ENCODE data around the gene GRM5.

The GRM5 gene

DNA sequence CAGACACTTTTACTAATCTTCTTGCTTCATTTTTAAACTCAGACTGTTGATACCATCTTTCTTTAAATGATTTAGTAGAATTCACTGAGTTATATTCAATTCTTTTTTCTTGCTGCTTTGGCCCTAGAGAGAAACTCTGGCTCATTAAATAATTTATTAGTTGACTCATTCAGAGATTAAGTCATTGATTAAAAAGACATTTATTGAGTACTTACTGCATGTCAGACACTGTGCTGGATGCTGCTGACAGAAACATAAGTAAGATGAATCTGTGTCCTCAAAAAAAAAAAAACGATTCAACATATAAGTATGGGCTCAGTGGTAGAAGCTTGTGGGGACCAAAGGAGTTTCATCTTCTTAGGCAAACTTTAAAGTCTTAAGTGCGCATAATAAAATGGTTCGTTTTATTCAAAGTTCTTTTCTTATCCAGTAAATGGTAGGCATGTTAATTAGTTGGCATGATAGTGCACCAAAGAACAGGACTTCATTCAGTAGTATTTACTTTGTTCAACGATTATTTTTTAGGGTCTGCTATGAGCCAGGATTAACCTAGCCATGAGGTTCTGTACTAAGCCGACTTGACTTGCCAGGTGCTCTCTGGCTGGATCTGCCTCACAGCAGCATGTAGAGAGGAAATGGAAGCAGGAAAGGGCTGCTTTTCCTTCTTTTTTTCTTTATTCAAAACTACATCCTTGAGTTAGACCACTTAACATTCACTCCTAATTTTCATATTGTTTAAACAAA, 447.3 kb downstream of the GRM5 start:
- DNase-seq (ENCODE audit: low spot score), result no peak

DNA sequence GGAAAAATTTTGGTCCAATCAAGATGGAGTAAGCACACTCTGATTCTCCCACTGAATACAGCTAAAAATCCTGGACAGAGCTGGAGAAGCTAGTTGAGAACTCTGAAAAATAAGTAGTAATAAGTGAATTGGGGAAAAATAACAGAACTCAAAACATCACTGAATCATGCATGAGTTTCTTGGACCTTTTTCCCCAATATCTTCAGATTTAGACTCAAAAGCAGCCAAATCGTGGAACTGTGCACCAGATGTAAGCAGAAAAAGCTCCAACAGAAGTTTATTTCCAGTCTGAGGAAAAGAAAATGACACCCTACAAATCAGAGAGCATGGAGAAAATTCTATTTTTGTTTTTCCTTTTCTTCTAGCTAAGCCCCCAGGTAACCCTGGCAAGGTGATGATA, 448.6 kb downstream of the GRM5 start:
- no peak for DNase-seq (ENCODE audit: low spot score)

DNA sequence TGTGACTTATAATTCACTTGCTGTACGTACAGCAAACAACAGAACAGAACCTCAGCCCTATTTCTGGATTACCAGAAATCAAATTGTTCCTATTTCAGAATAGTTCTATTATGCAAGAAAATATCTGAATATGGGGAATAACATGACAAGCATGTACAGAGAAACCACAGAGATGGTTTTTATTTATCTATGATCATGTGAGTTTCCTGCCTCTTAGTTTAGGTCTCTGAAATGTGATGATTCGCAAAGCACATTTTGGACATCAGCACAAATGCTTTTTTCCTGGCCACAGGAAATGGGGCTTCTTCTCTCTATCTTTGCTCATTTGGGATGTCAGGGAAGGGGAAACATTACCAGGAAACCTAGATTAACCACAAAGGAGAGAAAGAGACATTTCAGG, 461.5 kb downstream of the GRM5 start:
- DNase-seq (ENCODE audit: low spot score), result no peak

DNA sequence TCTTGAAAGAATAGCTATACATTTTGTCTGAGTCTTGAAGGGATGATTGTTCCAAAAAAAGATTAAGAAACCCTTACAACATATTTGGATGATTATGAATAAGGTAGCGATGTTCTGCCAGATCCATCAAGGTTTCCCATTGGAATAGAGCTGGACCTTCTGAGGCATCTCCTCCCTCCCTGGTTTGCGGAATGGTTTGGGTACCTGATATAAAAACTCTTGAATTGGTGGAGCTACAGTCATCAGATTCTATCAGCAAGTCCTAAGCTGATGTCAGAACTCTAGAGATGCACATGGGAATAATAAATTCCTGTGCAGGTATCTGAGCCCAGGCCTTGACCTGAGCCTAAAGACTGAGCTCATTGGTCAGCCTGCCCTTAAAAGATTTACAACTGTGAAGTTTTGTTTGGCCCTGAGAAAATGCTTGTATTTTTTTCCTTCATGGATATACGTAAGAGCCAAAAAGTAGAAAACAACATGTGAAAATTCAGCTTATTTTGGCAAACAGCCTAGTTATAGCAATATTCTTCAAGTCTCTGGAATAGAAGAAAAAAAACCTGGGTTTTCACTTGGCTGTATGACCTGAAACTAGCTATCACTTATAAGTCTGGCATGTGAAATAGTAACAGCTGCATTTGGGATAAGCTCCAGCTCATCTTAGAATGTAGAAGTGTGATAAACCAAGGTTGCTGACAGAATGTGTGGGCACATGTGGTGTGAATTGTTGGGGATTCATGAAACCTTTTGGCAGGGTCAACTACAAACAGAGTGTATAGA, 462.5 kb downstream of the GRM5 start:
- DNase-seq (ENCODE audit: low spot score), result no peak

DNA sequence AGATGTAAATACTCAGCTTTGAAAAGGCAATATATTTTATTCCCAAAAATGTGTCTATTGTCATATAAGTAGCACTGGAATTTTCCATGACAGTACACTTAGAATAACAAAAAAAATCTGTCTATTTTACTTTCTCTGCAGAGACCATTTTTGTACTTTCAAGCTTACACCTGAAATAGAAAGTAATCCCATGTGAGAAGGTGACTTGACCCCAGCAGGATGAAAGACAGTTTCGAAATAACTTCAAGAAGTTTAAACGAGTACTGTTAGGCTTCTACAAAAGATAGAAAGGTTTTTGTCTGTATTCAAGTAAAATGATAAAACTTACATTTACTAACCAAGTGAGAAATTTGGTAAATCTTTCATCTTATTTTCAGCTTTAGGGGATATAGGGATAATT, 468.4 kb downstream of the GRM5 start:
- no peak for DNase-seq (ENCODE audit: low spot score)

DNA sequence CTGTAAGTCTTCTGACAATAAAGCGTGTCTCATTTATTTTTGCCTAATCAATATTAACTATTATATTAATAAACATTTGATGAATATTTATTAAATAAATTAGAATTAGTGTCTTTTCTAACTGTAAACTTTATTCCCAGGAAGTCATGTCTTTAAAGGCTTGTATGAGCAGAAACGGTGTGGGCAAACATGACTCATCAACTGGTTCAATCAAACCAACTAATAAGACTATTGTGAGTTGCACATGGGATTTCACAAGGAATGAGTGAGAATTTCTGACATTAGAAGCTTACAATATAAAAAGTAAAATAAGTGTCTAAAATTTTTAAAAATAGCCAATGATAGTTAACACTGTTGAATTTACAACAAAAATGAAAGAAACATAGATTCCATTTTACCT, 469.0 kb downstream of the GRM5 start:
- DNase-seq (ENCODE audit: low spot score), result no peak

DNA sequence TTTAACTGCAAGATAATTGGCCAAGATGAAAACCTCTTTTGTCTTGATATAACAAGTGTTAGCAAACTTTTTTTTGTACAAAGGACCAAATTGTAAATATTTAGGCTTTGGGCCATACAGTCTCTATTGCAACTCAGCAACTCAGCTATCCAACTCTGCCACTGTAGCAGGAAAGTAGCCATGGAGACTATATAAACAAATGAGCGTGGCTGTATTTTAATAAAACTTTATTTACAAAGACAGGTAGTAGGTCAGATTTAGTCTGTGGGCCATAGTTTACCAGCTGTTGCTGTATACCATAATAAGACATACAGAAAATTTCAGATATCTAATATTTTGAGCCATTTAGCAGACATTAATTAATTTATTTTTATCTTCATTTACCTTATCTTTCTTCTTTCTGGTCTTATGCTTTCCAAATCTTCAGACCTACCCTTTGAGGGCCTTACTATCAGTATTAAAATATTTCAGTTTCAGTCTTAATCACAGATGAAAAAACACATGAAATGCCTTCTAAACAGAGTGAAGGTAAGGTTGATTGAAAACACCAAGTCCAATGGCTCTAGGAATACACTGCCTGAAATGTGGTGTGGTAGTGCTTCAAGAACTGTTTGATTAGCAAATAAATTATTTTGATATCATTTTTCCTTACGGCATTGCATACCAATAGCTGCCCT, 471.4 kb downstream of the GRM5 start:
- no peak for DNase-seq (ENCODE audit: low spot score)

DNA sequence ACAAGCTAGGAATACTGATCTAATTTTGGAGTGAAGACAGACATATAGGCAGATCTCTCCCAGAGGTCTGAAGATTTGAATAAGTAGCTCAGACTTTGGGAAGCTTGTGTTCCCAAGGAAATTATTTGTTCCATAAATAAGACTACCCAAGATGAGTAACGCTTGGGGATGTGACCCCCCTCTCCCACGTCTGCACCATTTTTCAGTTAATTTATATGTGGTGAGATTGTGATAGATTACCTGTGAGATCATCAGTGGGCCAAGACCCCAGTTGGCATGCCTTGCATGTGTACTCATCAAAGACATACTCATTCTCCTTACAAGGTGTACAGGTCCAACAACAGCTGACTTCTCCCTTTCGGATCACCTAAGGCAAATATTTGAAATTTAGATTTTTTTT, 475.4 kb downstream of the GRM5 start:
- DNase-seq (ENCODE audit: low spot score), result no peak

DNA sequence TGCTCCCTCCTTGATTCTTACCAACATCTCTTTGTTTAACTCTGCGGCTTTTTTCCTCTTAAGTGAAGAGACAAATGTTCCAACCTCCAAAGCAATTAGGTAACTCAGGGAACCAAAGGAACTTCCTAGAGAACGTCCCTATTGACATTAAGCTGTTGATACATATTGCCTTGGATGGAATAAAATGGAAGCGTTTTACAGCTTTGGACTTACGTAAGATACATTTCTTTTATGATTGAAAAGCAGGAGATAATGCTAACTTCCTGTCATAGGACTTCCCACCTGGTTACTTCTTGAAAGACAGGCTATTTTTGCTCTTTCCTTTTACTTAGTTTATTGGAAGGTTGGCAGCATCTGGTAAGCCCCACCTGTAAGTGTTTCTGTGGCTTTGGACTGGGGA, 482.5 kb downstream of the GRM5 start:
- DNase-seq (ENCODE audit: low spot score), result no peak

DNA sequence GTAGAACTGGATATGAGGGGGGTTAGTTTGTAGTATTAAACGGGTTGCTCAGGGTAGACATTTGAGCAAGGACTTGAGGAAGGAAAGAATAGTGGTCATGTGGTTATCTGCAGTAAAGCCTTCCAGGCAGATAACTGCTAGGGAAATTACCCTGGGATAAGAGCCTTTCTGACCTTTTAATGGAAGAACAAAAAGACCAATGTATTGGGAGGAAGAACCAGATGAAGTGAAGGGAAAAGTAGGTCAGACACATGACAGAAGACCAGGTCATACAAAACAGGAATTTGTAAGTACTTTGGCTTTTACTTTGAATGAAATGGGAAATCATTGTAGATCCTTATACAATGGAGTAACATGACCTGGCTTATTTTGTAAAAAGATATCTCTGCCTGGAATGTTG, 486.3 kb downstream of the GRM5 start:
- no peak for DNase-seq (ENCODE audit: low spot score)

DNA sequence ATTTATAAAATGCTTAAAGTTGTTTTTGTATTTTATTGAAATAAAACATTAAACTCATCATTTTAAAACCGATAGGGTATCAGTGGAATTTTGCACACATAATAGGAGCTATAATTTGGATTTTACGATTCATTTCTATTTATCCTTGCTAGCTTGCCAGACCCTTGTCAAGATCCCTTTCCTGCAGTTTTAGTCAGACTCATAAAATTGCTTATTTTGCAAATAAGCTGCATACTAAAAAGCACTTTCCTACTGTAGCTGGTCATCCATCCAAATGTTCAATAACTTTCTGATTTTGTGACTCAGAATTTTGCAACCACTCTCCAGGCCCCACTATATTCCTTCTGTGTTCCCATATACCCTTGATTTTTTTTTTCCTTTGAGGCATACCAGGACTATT, 489.0 kb downstream of the GRM5 start:
- no peak for DNase-seq (ENCODE audit: low spot score)

DNA sequence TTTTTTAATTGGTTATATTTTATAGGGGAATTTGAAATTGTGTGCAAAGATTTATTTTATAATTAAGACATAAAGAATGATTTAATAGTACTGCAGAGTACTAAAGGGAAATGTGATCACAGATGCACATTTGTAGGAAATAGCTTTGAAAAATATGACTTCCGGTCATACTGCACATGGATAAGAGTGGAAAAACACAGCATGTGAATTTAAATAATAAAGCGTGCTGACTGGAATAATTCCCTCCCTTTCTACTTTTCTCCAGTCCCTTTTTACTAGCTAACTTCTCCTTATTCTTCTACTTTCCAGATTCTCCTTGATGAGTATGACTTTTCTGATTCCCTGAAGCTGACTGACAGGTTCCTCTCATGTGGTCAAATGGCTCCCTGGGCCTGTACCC, 489.9 kb downstream of the GRM5 start:
- DNase-seq (ENCODE audit: low spot score), result no peak

DNA sequence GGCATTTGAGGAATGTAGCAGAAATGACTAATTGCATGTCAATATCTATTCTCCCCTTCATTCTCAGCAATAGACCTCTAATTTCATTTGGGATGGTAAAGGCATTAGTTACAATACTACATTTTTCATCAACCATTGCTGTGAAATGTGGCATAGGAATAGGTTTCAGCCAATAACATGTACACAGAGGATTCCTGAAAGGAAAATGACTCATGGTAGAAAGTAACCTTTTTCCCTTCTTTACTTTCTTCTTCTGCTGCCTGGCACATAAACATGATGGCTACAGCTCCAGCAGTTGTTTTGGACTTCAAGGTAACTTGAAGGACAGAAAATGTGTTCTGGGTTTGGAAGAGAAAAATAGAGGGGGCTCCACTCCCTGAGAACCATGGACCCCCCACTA, 496.4 kb downstream of the GRM5 start:
- DNase-seq (ENCODE audit: low spot score), result no peak

DNA sequence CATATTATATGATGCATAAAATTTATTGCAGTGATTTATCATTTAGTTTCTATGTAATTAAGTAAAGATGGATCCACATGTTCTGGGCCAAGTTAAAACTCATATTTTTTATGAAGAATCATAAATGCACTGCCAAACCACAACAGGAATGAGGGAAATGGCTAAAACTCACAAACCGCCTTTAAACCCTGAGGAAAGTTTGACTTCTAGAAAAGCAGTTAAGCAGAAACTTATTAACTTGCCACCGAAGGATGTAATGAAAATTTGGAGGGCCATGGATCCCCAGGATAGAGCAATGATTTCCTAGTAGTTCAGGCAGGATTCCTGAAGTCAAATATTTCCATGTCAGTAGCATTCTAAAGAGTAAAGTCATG, 510.0 kb downstream of the GRM5 start:
- no peak for DNase-seq (ENCODE audit: low spot score)

DNA sequence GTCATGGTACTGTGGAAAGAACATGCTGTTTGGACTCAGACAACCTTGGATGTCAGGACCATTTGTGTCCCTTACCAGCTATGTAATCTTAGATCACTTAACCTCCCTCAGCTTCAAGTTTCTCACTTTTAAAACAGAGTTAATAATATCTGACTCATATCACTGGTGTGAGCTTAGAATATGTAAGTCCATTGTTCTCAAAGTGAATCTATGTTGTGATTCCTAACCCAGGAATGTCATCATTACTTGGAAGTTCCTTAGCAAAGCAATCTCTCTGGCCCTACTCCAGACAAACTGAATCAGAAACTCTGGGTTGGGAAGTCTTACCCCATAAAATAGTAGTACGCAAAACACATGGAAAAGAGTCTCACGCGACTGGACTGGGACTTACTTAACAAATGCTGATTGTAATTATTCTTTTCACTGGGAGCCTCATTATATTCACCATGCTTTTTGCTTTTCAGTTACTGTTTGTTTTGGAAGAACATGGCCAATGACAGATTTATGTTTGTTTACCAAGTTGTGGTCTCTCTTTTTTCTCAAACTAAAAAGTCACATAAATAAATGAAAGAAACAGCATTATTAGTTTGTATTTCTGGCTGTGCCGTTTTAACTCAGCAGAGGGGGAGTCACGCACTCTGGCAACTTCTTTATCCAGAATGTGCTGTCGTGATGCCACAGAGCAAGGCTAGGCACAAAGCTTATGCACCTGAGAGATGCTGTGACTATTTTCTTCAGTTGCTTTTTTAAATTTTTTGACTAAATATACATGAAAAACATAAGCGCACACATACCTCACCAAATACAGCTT, 510.6 kb downstream of the GRM5 start:
- no peak for DNase-seq (ENCODE audit: low spot score)

DNA sequence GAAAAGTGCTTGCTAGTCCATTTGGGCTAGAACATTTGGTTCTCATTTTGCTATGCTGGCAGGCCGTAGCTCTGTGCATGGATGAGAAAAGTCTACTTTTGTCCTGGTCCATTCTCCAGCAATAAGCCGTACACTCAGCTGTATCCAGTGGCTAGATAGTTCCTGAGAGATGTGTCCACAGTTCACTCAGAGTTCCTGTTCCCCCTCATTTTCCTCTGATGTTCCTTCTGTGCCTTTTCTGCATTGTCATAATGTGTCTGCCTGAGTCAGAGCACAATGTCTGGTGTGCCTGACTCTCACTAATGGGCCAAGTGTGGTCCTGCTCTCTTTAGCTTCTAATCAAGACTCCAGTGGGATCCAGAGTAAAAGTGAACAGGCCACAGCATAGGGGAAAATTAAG, 512.6 kb downstream of the GRM5 start:
- no peak for DNase-seq (ENCODE audit: low spot score)

DNA sequence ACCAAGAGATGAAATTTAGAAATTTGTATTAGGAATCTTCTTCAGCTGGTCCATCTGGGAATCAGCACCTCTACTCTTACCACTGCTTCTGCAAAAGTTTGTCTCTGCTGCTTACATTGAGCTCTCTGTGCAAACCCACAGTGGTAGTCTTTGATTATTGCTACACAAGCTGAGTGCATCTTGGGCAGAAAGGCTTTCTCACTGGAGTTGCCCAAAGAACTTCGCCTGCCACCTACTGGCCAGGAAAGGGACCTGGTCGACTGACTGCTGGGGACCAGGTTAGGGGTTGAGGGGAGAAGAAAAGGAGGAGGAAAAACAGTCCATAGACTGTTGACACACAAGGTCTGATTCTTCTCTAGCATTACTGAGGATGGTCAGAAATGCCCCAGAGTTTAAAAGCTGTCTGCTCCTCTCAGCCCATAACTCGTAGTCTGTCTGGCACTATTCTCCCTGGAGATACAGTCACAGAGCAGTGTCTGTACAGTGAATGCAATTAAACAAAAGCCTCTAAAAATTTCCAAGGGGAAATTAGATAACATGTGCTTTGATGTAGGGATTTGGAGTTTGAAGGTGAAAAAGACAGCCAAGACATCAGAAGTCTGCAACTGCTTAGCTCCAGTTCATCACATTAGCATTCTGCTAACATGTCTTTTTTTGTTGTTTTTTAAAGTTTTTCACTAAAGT, 513.3 kb downstream of the GRM5 start:
- DNase-seq (ENCODE audit: low spot score), result no peak

DNA sequence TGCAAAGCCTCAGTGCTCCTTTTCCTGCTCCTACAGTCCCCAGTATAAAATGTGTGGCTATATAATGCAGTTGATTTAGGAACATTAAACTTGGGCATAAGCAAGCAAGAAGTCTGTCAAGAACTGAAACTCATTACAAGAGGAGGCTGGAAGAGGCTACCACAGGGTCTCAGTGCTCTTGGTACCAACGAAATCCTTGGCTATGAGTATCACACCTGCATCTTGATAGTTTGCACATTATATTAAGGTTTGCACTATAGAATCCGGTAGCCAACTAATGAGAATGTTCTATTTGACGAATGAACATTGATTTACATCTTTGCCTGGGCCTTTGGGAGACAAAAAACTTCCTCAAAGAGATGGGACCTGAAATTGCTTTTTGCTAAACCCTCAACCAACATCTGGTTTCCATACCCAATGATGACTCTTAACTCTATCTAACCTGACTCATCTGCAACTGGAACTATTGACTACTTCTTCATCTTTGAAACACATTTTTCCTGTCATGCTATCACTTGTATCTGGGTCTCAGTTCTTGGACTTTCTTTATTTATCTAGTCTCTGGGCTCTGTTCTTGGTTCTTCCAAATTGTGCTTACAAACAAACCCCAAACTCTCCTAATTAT, 521.0 kb downstream of the GRM5 start:
- DNase-seq (ENCODE audit: low spot score), result no peak

DNA sequence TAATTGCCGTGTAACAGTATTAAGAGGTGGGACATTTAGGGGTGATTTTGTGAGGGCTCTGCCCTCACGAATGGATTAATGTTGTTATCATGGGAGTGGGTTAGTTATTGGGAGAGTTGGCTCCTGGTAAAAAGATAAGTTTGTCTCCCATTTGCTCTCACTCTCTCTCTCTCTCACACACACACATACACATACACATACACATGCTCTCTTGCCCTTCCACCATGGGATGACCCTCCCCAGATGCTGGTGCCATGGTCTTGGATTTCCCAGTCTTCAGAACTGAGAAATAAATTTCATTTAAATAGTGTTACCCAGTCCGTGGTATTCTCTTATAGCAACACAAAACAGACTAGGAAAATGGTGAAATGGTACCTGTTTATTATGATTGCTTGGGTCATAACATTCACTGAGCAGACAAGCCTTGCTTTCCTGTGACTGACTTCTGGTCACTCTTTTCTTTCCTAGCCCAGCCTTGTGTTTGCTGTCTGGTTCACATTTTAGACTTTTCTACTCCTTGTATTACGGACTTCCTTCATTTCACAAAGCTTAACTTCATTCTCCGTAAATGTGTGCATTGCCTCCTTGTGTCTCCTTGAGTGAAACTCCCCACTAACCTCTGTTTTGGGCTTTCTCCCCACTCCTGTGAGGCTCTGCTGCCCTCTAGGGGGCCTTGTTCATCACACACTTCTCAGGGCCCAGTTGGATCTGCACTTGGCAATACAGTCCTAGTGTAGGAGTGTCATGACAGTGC, 521.7 kb downstream of the GRM5 start:
- peak; percentile 60 for DNase-seq (ENCODE audit: low spot score)

DNA sequence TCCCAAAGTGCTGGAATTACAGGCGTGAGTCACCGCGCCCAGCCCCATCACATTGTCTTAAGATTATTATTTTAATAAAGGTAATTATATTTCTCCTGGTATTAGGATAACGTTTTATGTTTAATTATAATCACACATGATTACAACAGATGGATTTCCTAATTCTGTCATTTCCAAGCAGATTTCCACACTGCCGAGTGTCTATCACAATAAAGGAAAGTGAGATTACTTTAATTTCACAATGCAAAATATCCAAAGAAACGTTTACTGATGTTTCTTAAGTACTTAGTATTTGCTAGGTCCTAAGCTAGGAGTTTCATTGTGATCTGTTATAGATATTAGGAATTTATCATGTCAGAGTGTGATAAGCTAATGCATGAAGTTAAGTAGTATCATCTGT, 524.8 kb downstream of the GRM5 start:
- DNase-seq (ENCODE audit: low spot score), result no peak

DNA sequence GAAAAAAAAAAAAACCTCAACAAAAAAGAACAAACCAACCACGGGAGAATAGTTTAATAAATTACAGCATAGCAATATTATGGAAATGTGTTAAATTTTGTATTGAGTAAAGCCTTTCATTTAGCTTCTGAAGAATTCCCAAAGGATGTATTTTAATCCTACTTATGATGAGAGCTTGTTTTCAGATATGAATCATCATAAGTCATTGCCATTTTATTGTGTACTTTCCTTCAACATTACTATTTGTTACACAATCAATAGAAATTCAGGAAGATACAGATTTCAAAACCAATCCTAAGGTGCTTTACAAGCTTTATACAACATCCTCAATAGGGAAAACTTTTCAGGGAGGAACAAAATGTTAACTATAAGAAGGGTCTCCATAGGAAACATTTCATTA, 527.7 kb downstream of the GRM5 start:
- no peak for DNase-seq (ENCODE audit: low spot score)

All from putamen (tissue), 1 donor.